Mesendoderm (in vitro differentiated cells): ENCODE measurements around the gene NLGN1.

ENCODE experiments used
- DNase-seq: peaks from one replicate; pipeline ENCODE4 v3.0.0; 2013
- H2AK5ac ChIP-seq: 2 replicates; pipeline ENCODE4 v1.6.1; 2013; ENCODE audit warnings: low read length, inconsistent platforms
- H2BK120ac ChIP-seq: 2 replicates; pipeline ENCODE4 v1.6.1; 2013; ENCODE audit warnings: low read depth, mild to moderate bottlenecking, low read length, moderate library complexity, mixed read lengths
- H2BK15ac ChIP-seq: replicated peaks from 2 replicates; pipeline ENCODE4 v1.6.1; 2013; ENCODE audit warnings: low read depth, mild to moderate bottlenecking, moderate library complexity
- H2BK5ac ChIP-seq: 2 replicates; pipeline ENCODE4 v1.6.1; 2013; ENCODE audit warnings: low read length, inconsistent platforms
- H3K18ac ChIP-seq: 2 replicates; pipeline ENCODE4 v1.6.1; 2013; ENCODE audit warnings: mild to moderate bottlenecking, low read length, mixed read lengths
- H3K23ac ChIP-seq: one replicate; pipeline ENCODE4 v1.6.1; 2013; ENCODE audit warnings: low read length
- H3K27ac ChIP-seq: 2 replicates; pipeline ENCODE4 v1.5.1; 2013; ENCODE audit warnings: low read depth, mild to moderate bottlenecking, inconsistent platforms, low read length, moderate library complexity
- H3K27me3 ChIP-seq: 2 replicates; pipeline ENCODE4 v1.6.1; 2013; ENCODE audit warnings: low read length, control low read depth, mild to moderate bottlenecking, inconsistent platforms; ENCODE audit not compliant: insufficient read depth, poor library complexity
- H3K36me3 ChIP-seq: 2 replicates; pipeline ENCODE4 v1.6.1; 2013; ENCODE audit warnings: low read length, inconsistent platforms; ENCODE audit not compliant: control insufficient read depth, insufficient read depth
- H3K4ac ChIP-seq: one replicate; pipeline ENCODE4 v1.6.1; 2013; ENCODE audit warnings: low read depth, mild to moderate bottlenecking, low read length, moderate library complexity
- H3K4me1 ChIP-seq: 2 replicates; pipeline ENCODE4 v1.6.1; 2013; ENCODE audit warnings: low read depth, low read length, inconsistent platforms; ENCODE audit not compliant: control insufficient read depth
- H3K4me2 ChIP-seq: 2 replicates; pipeline ENCODE4 v1.6.1; 2013; ENCODE audit warnings: low read length
- H3K4me3 ChIP-seq: 2 replicates; pipeline ENCODE4 v1.5.1; 2013; ENCODE audit warnings: mild to moderate bottlenecking, low read length
- H3K56ac ChIP-seq: one replicate; pipeline ENCODE4 v1.6.1; 2013; ENCODE audit warnings: low read length
- H3K79me1 ChIP-seq: 2 replicates; pipeline ENCODE4 v1.6.1; 2013; ENCODE audit warnings: low read length, inconsistent platforms
- H3K79me2 ChIP-seq: 2 replicates; pipeline ENCODE4 v1.6.1; 2013; ENCODE audit warnings: mild to moderate bottlenecking, low read length; ENCODE audit not compliant: control insufficient read depth, insufficient read depth
- H3K9ac ChIP-seq: 2 replicates; pipeline ENCODE4 v1.6.1; 2013; ENCODE audit warnings: low read length, inconsistent platforms
- H4K5ac ChIP-seq: one replicate; pipeline ENCODE4 v1.6.1; 2013; ENCODE audit warnings: low read length
- H4K8ac ChIP-seq: one replicate; pipeline ENCODE4 v1.6.1; 2013; ENCODE audit warnings: low read depth, mild to moderate bottlenecking, control low read depth, low read length, moderate library complexity
- WGBS: extraction: QIAGEN DNeasy Blood & Tissue Kit; methylation state at CpG from one replicate; pipeline ENCODE4 v1.1.7; 2013; ENCODE audit warnings: low lambda C conversion rate, missing lambda C conversion rate; ENCODE audit not compliant: insufficient coverage; ENCODE audit errors: extremely low coverage; 5-methylcytosine and 5-hydroxymethylcytosine counted together

Gene NLGN1

DNA sequence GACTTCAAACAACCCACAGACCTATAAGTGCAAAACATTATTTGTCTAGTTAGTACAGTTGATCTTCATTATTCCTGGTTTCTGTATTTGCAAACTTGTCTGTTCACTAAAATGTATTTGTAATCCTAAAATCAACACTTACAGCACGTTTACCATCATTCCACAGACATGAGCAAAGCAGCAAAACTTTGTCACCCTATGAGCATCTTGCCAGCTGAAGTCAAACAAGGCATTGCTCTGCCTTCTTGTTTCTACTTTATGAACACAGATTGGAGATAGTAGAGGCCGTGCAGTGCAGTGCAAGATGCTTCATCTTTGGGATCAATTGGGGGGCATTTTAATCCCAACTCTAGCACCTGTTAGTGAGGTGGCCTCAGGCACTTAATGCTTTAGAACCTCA is 202.1 kb downstream of the NLGN1 start:
- Histone ChIP-seq H3K79me1 (no peaks in the 10 kb centered on the region), H3K23ac (no peak overlapping the region), H2AK5ac (no peak overlapping the region), H3K36me3 (no peaks in the 10 kb centered on the region), H3K4ac (no peak overlapping the region), H3K9ac (no peak overlapping the region), H3K27ac (no peak overlapping the region), H4K5ac (no peak overlapping the region), H3K27me3 (no peaks in the 10 kb centered on the region), H2BK5ac (no peak overlapping the region), H2BK15ac (no peak overlapping the region), H3K56ac (no peak overlapping the region), H3K4me2 (no peak overlapping the region), H2BK120ac (no peak overlapping the region), H3K18ac (no peak overlapping the region), H4K8ac (no peak overlapping the region), H3K4me1 (no peaks in the 10 kb centered on the region), H3K4me3 (no peak overlapping the region), H3K79me2 (no peaks in the 10 kb centered on the region)
- WGBS = no CpG with 5 or more reads among the region's 2 CpGs
- DNase-seq = no peak

DNA sequence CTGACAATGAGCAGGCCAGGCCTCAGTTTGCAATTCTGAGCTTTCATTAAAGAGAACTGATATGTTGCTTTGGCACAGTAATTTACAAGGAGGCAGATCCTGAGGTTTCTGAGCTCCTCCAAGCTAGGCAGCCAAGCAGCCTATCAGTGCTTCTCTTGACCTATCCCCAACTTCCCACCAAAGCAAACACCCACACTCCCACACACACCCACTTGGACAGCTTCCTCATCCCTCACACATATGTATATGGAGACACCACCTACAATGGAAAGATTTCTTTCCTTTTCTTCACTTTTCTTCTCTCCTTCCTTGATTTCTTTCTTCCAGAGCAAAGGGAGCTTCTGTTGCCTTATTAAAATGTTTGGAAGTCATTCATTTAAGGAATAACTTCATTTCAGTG is 217.0 kb downstream of the NLGN1 start:
- no peaks in the 10 kb centered on the region for H3K27me3 ChIP-seq
- DNase-seq = no peak
- no peaks in the 10 kb centered on the region for H3K79me2 ChIP-seq
- H3K56ac ChIP-seq = no peak overlapping the region
- H2AK5ac ChIP-seq = no peak overlapping the region
- no peak overlapping the region for H2BK5ac ChIP-seq
- no peak overlapping the region for H2BK120ac ChIP-seq
- no peak overlapping the region for H3K4me2 ChIP-seq
- no peaks in the 10 kb centered on the region for H3K36me3 ChIP-seq
- H3K4me1 ChIP-seq = no peaks in the 10 kb centered on the region
- H2BK15ac ChIP-seq = no peak overlapping the region
- no peak overlapping the region for H3K4ac ChIP-seq
- H3K4me3 ChIP-seq = no peak overlapping the region
- H3K23ac ChIP-seq = no peak overlapping the region
- no peak overlapping the region for H4K8ac ChIP-seq
- no peak overlapping the region for H3K27ac ChIP-seq
- H3K18ac ChIP-seq = no peak overlapping the region
- H4K5ac ChIP-seq = no peak overlapping the region
- no peaks in the 10 kb centered on the region for H3K79me1 ChIP-seq
- H3K9ac ChIP-seq = no peak overlapping the region

DNA sequence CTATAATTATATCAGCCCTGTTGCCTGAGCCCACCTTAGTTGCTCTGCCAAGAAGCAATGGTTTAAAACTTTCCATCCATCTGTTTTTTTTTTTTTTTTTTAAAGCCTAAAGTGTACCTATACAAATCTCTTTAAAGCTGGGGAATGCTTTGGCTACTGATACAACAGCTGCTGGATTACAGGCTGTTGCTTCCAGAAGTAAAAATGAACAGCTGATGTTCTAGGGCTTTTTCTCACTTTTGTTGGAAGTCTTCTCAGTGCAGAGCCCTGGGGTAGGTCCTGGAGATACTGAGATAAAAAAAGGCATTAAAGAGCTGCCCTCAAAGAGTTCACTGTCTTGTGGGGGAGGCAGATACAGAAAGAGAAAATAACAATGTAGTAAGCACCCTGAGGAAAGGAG is 218.1 kb downstream of the NLGN1 start:
- no peak overlapping the region for H3K9ac ChIP-seq
- H3K18ac ChIP-seq = no peak overlapping the region
- no peak overlapping the region for H3K4ac ChIP-seq
- H2AK5ac ChIP-seq = no peak overlapping the region
- no peak overlapping the region for H3K23ac ChIP-seq
- no peak overlapping the region for H2BK120ac ChIP-seq
- no peak overlapping the region for H3K4me3 ChIP-seq
- H2BK15ac ChIP-seq = no peak overlapping the region
- no peak overlapping the region for H3K4me2 ChIP-seq
- H4K8ac ChIP-seq = no peak overlapping the region
- no peak overlapping the region for H3K56ac ChIP-seq
- H3K27ac ChIP-seq = no peak overlapping the region
- no peaks in the 10 kb centered on the region for H3K79me2 ChIP-seq
- no peaks in the 10 kb centered on the region for H3K36me3 ChIP-seq
- H3K4me1 ChIP-seq = no peaks in the 10 kb centered on the region
- no peaks in the 10 kb centered on the region for H3K79me1 ChIP-seq
- H2BK5ac ChIP-seq = no peak overlapping the region
- H4K5ac ChIP-seq = no peak overlapping the region
- no peak for DNase-seq
- no peaks in the 10 kb centered on the region for H3K27me3 ChIP-seq

DNA sequence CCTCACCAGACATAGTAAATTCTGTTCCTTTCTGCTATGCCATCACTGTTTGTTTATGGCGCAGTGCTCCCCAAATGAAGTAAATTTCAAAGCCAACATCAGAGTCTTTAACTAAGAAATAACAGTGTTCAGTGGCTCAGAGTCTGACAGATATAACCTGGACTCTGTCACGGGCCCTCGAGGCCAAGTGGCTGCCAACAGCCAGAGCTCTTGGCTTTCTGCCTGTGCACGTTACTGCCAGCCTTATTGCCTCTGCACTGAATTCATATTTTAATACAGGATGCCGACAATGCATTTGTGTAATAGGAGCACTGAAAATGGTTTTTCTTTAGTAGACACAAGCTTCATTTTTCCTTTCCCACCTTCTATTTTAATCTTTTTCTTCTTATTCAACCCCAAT is 219.9 kb downstream of the NLGN1 start:
- no peak for DNase-seq
- Histone ChIP-seq H3K4me1 (no peaks in the 10 kb centered on the region), H4K8ac (no peak overlapping the region), H2BK120ac (no peak overlapping the region), H3K9ac (no peak overlapping the region), H3K27ac (no peak overlapping the region), H3K18ac (no peak overlapping the region), H2BK15ac (no peak overlapping the region), H3K4me3 (no peak overlapping the region), H3K27me3 (no peaks in the 10 kb centered on the region), H3K79me2 (no peaks in the 10 kb centered on the region), H3K4ac (no peak overlapping the region), H2AK5ac (no peak overlapping the region), H3K36me3 (no peaks in the 10 kb centered on the region), H3K79me1 (no peaks in the 10 kb centered on the region), H3K56ac (no peak overlapping the region), H4K5ac (no peak overlapping the region), H2BK5ac (no peak overlapping the region), H3K4me2 (no peak overlapping the region), H3K23ac (no peak overlapping the region)
- no CpG with 5 or more reads among the region's 5 CpGs for WGBS

DNA sequence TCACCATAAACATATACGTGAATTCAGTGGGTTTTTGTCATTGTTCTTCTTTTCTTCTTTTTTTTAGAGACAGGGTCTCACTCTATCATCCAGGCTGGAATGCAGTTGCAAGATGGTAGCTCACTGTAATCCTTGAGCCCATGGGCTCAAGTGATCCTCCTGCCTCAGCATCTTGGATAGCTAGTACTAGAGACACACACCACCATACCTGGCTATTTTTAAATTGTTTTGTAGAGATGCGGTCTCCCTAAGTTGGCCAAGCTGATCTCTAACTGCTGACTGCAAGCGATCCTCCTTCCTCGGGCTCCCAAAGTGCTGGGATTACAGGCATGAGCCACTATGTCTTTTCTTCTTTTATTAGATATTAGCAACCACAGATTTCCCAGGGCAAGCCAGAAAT is 220.6 kb downstream of the NLGN1 start:
- no peak overlapping the region for H4K5ac ChIP-seq
- no peak overlapping the region for H3K56ac ChIP-seq
- WGBS = no CpG with 5 or more reads among the region's 4 CpGs
- H2BK120ac ChIP-seq = no peak overlapping the region
- no peak overlapping the region for H4K8ac ChIP-seq
- no peak overlapping the region for H2BK15ac ChIP-seq
- no peaks in the 10 kb centered on the region for H3K79me2 ChIP-seq
- no peak overlapping the region for H3K4me3 ChIP-seq
- no peak overlapping the region for H3K4me2 ChIP-seq
- no peak for DNase-seq
- H3K27me3 ChIP-seq = no peaks in the 10 kb centered on the region
- H2AK5ac ChIP-seq = no peak overlapping the region
- H3K23ac ChIP-seq = no peak overlapping the region
- H2BK5ac ChIP-seq = no peak overlapping the region
- no peaks in the 10 kb centered on the region for H3K79me1 ChIP-seq
- no peaks in the 10 kb centered on the region for H3K4me1 ChIP-seq
- H3K36me3 ChIP-seq = no peaks in the 10 kb centered on the region
- H3K18ac ChIP-seq = no peak overlapping the region
- H3K27ac ChIP-seq = no peak overlapping the region
- H3K9ac ChIP-seq = no peak overlapping the region
- no peak overlapping the region for H3K4ac ChIP-seq

DNA sequence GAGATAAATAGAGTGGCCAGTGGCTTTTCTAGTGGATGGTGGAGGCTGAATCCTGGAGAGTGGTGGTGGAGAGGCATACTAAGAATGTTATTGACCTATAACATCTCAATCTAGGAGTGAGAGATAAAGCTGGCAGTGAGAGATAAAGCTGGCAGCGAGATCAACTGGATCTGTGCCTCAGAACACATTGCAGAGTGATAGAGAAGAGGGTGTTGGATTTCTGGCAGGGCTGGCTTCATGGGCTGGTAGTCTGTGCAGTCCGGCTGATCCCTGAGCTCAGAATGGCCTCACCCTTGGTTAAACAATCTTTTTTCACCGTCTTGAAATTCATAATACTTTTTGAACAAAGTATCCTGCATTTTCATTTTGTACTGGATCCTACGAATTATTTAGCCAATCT is 221.2 kb downstream of the NLGN1 start:
- H4K8ac ChIP-seq = no peak overlapping the region
- H2BK5ac ChIP-seq = no peak overlapping the region
- H2BK15ac ChIP-seq = no peak overlapping the region
- H3K4me2 ChIP-seq = no peak overlapping the region
- no peak overlapping the region for H3K9ac ChIP-seq
- H3K36me3 ChIP-seq = no peaks in the 10 kb centered on the region
- H2AK5ac ChIP-seq = no peak overlapping the region
- H3K4me3 ChIP-seq = no peak overlapping the region
- no peak overlapping the region for H4K5ac ChIP-seq
- no peak overlapping the region for H3K27ac ChIP-seq
- peak; percentile 11 for DNase-seq
- H3K79me2 ChIP-seq = no peaks in the 10 kb centered on the region
- no peak overlapping the region for H3K4ac ChIP-seq
- H3K4me1 ChIP-seq = no peaks in the 10 kb centered on the region
- no peak overlapping the region for H3K18ac ChIP-seq
- no peak overlapping the region for H2BK120ac ChIP-seq
- WGBS = no CpG with 5 or more reads among the region's 4 CpGs
- no peak overlapping the region for H3K23ac ChIP-seq
- no peaks in the 10 kb centered on the region for H3K79me1 ChIP-seq
- H3K27me3 ChIP-seq = no peaks in the 10 kb centered on the region
- H3K56ac ChIP-seq = no peak overlapping the region
